ENCODE results near the gene ZNF511. TPM values are rescaled to one million over a fixed set of nuclear protein-coding genes. Genes with fewer than 3 reads are reported as not detected.

Gene ZNF511
- total RNA-seq, 1 donor from 2014 or later: 25.5 TPM

DNA sequence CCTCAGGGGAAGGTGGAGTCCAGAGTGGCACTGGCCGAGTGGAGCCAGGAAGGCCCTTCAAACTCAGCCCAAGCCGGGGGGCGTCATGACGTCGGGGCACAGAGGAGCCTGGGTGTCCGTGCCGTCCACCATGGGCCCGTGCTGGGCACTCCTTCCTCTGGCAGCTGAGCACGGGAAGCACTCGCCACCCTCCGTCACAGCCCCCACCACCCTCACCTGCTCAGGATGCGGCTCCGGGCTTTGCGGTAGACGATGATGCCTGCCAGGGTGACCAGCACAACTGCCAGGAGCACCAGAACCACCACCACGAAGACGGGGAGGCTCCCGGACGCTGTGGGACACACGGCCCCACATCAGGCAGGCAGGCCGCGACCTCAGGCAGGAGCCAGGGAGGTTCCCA lies 40.2 kb upstream of the ZNF511 start:
- Histone ChIP-seq H3K9me3 (ENCODE audit: insufficient read depth, low read depth, low read length) (no peaks in the 10 kb centered on the region), H3K9ac (ENCODE audit: low read length) (no peak overlapping the region), H3K36me3 (ENCODE audit: insufficient read depth, low read length) (no peaks in the 10 kb centered on the region), H3K27me3 (ENCODE audit: insufficient read depth, low read length) (no peaks in the 10 kb centered on the region), H3K27ac (ENCODE audit: low read depth, low read length) (no peak overlapping the region), H2AFZ (ENCODE audit: low read depth, low read length) (no peak overlapping the region), H3K4me3 (ENCODE audit: insufficient read depth, low read depth, low read length) (no peak overlapping the region), H3K4me2 (ENCODE audit: low read length) (no peak overlapping the region), H3K79me2 (ENCODE audit: insufficient read depth, low read length) (no peaks in the 10 kb centered on the region), H3K4me1 (ENCODE audit: insufficient read depth, low read length) (no peaks in the 10 kb centered on the region), H4K20me1 (ENCODE audit: insufficient read depth, low read length) (no peaks in the 10 kb centered on the region)
- Mint-ChIP-seq H3K36me3 (ENCODE audit: low read depth, unreplicated experiment) (no peaks in the 10 kb centered on the region), H3K4me3 (ENCODE audit: unreplicated experiment) (no peak overlapping the region), H3K9me3 (ENCODE audit: unreplicated experiment) (no peaks in the 10 kb centered on the region), H3K27ac (ENCODE audit: unreplicated experiment) (no peak overlapping the region), H3K27me3 (ENCODE audit: low read depth, unreplicated experiment) (peaks cover 11% of the 10 kb centered on the region), H3K4me1 (ENCODE audit: low read depth, unreplicated experiment) (no peaks in the 10 kb centered on the region)
- no peak for DNase-seq (ENCODE audit: low read depth)
- no peak for TF ChIP-seq EZH2 (IDR thresholded peaks at IDR 0.05; ENCODE audit: insufficient read depth, low read length)
- no peak for TF ChIP-seq CTCF (IDR thresholded peaks at IDR 0.05; ENCODE audit: insufficient read depth, low read depth, low read length)
- no peak for FAIRE-seq

DNA sequence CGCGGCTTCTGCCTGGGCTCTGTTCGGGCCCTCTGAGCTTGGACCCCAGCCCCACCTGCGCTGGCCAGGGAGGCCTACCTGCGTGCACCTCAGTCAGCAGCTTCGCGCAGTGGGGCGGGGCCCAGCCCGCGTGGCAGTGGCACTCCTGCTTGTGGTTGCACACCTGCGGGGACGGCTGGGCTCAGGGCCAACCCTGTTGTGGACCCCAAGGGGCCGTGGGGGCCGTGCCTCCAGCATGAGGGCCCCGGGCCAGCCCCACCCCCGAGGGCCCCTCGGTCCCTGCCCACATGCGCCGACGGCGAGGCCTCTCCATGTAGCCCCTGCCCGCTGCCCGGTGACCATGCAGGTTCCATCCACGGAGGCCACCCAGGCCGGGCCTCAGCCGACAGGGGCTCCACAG lies 39.3 kb upstream of the ZNF511 start:
- peaks cover 10% of the 10 kb centered on the region for H3K27me3 Mint-ChIP-seq (ENCODE audit: low read depth, unreplicated experiment)
- no peak overlapping the region for H3K9ac ChIP-seq (ENCODE audit: low read length)
- no peaks in the 10 kb centered on the region for H3K36me3 ChIP-seq (ENCODE audit: insufficient read depth, low read length)
- FAIRE-seq (no peak), DNase-seq (ENCODE audit: low read depth) (no peak)
- H2AFZ ChIP-seq (ENCODE audit: low read depth, low read length): no peak overlapping the region
- H3K79me2 ChIP-seq (ENCODE audit: insufficient read depth, low read length): no peaks in the 10 kb centered on the region
- TF ChIP-seq EZH2 (IDR thresholded peaks at IDR 0.05; ENCODE audit: insufficient read depth, low read length): no peak
- H3K4me3 Mint-ChIP-seq (ENCODE audit: unreplicated experiment): no peak overlapping the region
- no peaks in the 10 kb centered on the region for H3K9me3 Mint-ChIP-seq (ENCODE audit: unreplicated experiment)
- no peaks in the 10 kb centered on the region for H3K27me3 ChIP-seq (ENCODE audit: insufficient read depth, low read length)
- no peaks in the 10 kb centered on the region for H3K4me1 Mint-ChIP-seq (ENCODE audit: low read depth, unreplicated experiment)
- H3K9me3 ChIP-seq (ENCODE audit: insufficient read depth, low read depth, low read length): no peaks in the 10 kb centered on the region
- H3K27ac ChIP-seq (ENCODE audit: low read depth, low read length): no peak overlapping the region
- no peaks in the 10 kb centered on the region for H3K4me1 ChIP-seq (ENCODE audit: insufficient read depth, low read length)
- H3K27ac Mint-ChIP-seq (ENCODE audit: unreplicated experiment): no peak overlapping the region
- H3K4me2 ChIP-seq (ENCODE audit: low read length): no peak overlapping the region
- H4K20me1 ChIP-seq (ENCODE audit: insufficient read depth, low read length): no peaks in the 10 kb centered on the region
- no peaks in the 10 kb centered on the region for H3K36me3 Mint-ChIP-seq (ENCODE audit: low read depth, unreplicated experiment)
- H3K4me3 ChIP-seq (ENCODE audit: insufficient read depth, low read depth, low read length): no peak overlapping the region

DNA sequence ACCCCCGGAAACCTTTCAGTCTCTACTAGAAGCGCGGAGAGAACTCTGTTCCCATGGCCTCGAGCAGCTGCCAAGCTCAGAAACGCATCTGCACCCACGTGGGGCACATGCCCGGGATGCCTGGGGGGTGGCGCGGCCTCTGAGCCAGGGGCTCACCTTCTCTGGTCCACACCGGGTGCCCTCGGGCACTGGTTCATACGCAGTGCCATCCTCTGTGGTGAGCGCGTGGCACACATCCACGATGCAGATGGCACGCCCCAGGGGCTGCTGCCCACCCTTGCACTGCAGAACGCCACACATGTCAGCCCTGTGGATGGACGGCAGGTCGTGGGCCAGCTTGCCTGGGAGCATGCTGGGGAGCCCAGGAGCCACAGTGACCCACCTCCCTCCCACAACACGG lies 38.5 kb upstream of the ZNF511 start:
- no peaks in the 10 kb centered on the region for H3K36me3 Mint-ChIP-seq (ENCODE audit: low read depth, unreplicated experiment)
- Histone ChIP-seq H3K9ac (ENCODE audit: low read length) (no peak overlapping the region), H3K4me3 (ENCODE audit: insufficient read depth, low read depth, low read length) (no peak overlapping the region), H3K27me3 (ENCODE audit: insufficient read depth, low read length) (no peaks in the 10 kb centered on the region), H3K4me2 (ENCODE audit: low read length) (no peak overlapping the region), H4K20me1 (ENCODE audit: insufficient read depth, low read length) (no peaks in the 10 kb centered on the region), H2AFZ (ENCODE audit: low read depth, low read length) (no peak overlapping the region), H3K36me3 (ENCODE audit: insufficient read depth, low read length) (no peaks in the 10 kb centered on the region), H3K79me2 (ENCODE audit: insufficient read depth, low read length) (no peaks in the 10 kb centered on the region), H3K9me3 (ENCODE audit: insufficient read depth, low read depth, low read length) (no peaks in the 10 kb centered on the region), H3K4me1 (ENCODE audit: insufficient read depth, low read length) (peaks cover 6% of the 10 kb centered on the region), H3K27ac (ENCODE audit: low read depth, low read length) (no peak overlapping the region)
- no peaks in the 10 kb centered on the region for H3K4me1 Mint-ChIP-seq (ENCODE audit: low read depth, unreplicated experiment)
- no peak overlapping the region for H3K27ac Mint-ChIP-seq (ENCODE audit: unreplicated experiment)
- no peak for DNase-seq (ENCODE audit: low read depth)
- H3K27me3 Mint-ChIP-seq (ENCODE audit: low read depth, unreplicated experiment): peaks cover 10% of the 10 kb centered on the region
- H3K9me3 Mint-ChIP-seq (ENCODE audit: unreplicated experiment): no peaks in the 10 kb centered on the region
- TF ChIP-seq CTCF (IDR thresholded peaks at IDR 0.05; ENCODE audit: insufficient read depth, low read depth, low read length): no peak
- FAIRE-seq: no peak
- H3K4me3 Mint-ChIP-seq (ENCODE audit: unreplicated experiment): no peak overlapping the region
